Neuronal stem cell (in vitro differentiated cells): ENCODE results near the gene SGCG.
"Not testable (repeated sequence)": the region's sequence is repeated elsewhere in the genome, so short reads cannot be mapped to it uniquely, and the experiment has no call there.

Experiments used
- DNase-seq: peaks from one replicate; pipeline ENCODE4 v3.0.0-alpha.2; 2013; ENCODE audit warnings: low spot score
- H2AFZ ChIP-seq: one replicate; pipeline ENCODE4 v1.6.1; 2013; ENCODE audit warnings: mild to moderate bottlenecking, low read length, inconsistent platforms
- H2AK5ac ChIP-seq: 2 replicates; pipeline ENCODE4 v1.6.1; 2013; ENCODE audit warnings: low read depth, mild to moderate bottlenecking, inconsistent platforms, low read length, moderate library complexity, mixed read lengths
- H2BK120ac ChIP-seq: 2 replicates; pipeline ENCODE4 v1.6.1; 2013; ENCODE audit warnings: low read depth, mild to moderate bottlenecking, inconsistent platforms, low read length, moderate library complexity, mixed read lengths
- H2BK12ac ChIP-seq: one replicate; pipeline ENCODE4 v1.6.1; 2013; ENCODE audit warnings: low read length, inconsistent platforms
- H2BK15ac ChIP-seq: 2 replicates; pipeline ENCODE4 v1.6.1; 2013; ENCODE audit warnings: mild to moderate bottlenecking, low read length, inconsistent platforms, mixed read lengths
- H2BK5ac ChIP-seq: one replicate; pipeline ENCODE4 v1.6.1; 2013; ENCODE audit warnings: inconsistent platforms, mild to moderate bottlenecking, low read length, moderate library complexity
- H3K14ac ChIP-seq: one replicate; pipeline ENCODE4 v1.6.1; 2013; ENCODE audit warnings: low read length, inconsistent platforms
- H3K18ac ChIP-seq: 2 replicates; pipeline ENCODE4 v1.6.1; 2013; ENCODE audit warnings: low read length, inconsistent platforms
- H3K23ac ChIP-seq: 2 replicates; pipeline ENCODE4 v1.6.1; 2013; ENCODE audit warnings: low read depth, mild to moderate bottlenecking, mixed read lengths, low read length, inconsistent platforms; ENCODE audit not compliant: poor library complexity
- H3K27ac ChIP-seq: replicated peaks from 3 replicates; pipeline ENCODE4 v1.5.1; 2013; ENCODE audit warnings: low read length, inconsistent platforms
- H3K27me3 ChIP-seq, 3 experiments: 2 replicates each; pipeline ENCODE4 v1.6.1; 2013; ENCODE audit warnings: low read length in 3 of 3, mild to moderate bottlenecking in 2 of 3, inconsistent platforms in 1 of 3, low read depth in 1 of 3, mixed read lengths in 1 of 3, moderate library complexity in 1 of 3; ENCODE audit not compliant: control insufficient read depth in 3 of 3, insufficient read depth in 3 of 3
- H3K36me3 ChIP-seq, 2 donors: replicated peaks in 1 of 2; 2 replicates each; pipeline ENCODE4 v1.6.1; 2013; ENCODE audit warnings: low read length in 2 of 2; ENCODE audit not compliant: control insufficient read depth in 2 of 2, insufficient read depth in 2 of 2
- H3K4ac ChIP-seq: 2 replicates; pipeline ENCODE4 v1.6.1; 2013; ENCODE audit warnings: inconsistent platforms, mild to moderate bottlenecking, low read length, moderate library complexity
- H3K4me1 ChIP-seq, 2 donors: 1 replicate in 1 of 2; 2 replicates in 1 of 2; pipeline ENCODE4 v1.6.1; 2013; ENCODE audit warnings: low read length in 2 of 2, low read depth in 1 of 2; ENCODE audit not compliant: control insufficient read depth in 2 of 2, insufficient read depth in 1 of 2
- H3K4me2 ChIP-seq: one replicate; pipeline ENCODE4 v1.6.1; 2013; ENCODE audit warnings: mild to moderate bottlenecking, low read length, inconsistent platforms; ENCODE audit not compliant: insufficient read depth, poor library complexity, severe bottlenecking
- H3K4me3 ChIP-seq, 2 donors: 2 replicates each; pipeline ENCODE4 v1.5.1; 2013; ENCODE audit warnings: low read length in 2 of 2, mild to moderate bottlenecking in 2 of 2, inconsistent platforms in 1 of 2, moderate library complexity in 1 of 2
- H3K79me1 ChIP-seq: one replicate; pipeline ENCODE4 v1.6.1; 2013; ENCODE audit warnings: low read depth, mild to moderate bottlenecking, inconsistent platforms, low read length, moderate library complexity
- H3K9ac ChIP-seq: one replicate; pipeline ENCODE4 v1.6.1; 2013; ENCODE audit warnings: mild to moderate bottlenecking, low read depth, low read length, inconsistent platforms; ENCODE audit not compliant: poor library complexity
- H3K9me3 ChIP-seq, 2 donors: replicated peaks in 1 of 2; 2 replicates each; pipeline versions ENCODE3 to v1.6.1; 2013; ENCODE audit warnings: low read length in 2 of 2, mild to moderate bottlenecking in 2 of 2, inconsistent platforms in 1 of 2, low read depth in 1 of 2, mixed read lengths in 1 of 2, moderate library complexity in 1 of 2; ENCODE audit not compliant: control insufficient read depth in 2 of 2, insufficient read depth in 1 of 2
- H4K8ac ChIP-seq: one replicate; pipeline ENCODE4 v1.6.1; 2013; ENCODE audit warnings: low read depth, mild to moderate bottlenecking, inconsistent platforms, low read length, moderate library complexity
- H4K91ac ChIP-seq: one replicate; pipeline ENCODE4 v1.6.1; 2013; ENCODE audit warnings: low read length, low read depth, mild to moderate bottlenecking, inconsistent platforms; ENCODE audit not compliant: poor library complexity
- WGBS, 2 donors: extraction: QIAGEN DNeasy Blood & Tissue Kit; methylation state at CpG; one replicate each; pipeline ENCODE4 v1.1.7; 2013; ENCODE audit warnings: missing lambda C conversion rate in 2 of 2, mixed read lengths in 1 of 2; ENCODE audit not compliant: insufficient read length in 2 of 2, insufficient replicate concordance in 1 of 2; ENCODE audit errors: extremely low coverage in 2 of 2; 5-methylcytosine and 5-hydroxymethylcytosine counted together

The SGCG gene

GRCh38 chr13:23235994-23236393 is 55.2 kb downstream of the SGCG start:
- no peak overlapping the region for H3K23ac ChIP-seq
- H4K8ac ChIP-seq = no peak overlapping the region
- no peak overlapping the region for H2AFZ ChIP-seq
- H3K18ac ChIP-seq = no peak overlapping the region
- no peak overlapping the region for H2BK12ac ChIP-seq
- DNase-seq = no peak
- no peak overlapping the region for H3K27ac ChIP-seq
- H3K4me2 ChIP-seq = no peak overlapping the region
- no peak overlapping the region for H4K91ac ChIP-seq
- H3K4ac ChIP-seq = no peak overlapping the region
- H2BK120ac ChIP-seq = no peak overlapping the region
- H3K4me3 ChIP-seq = no peak overlapping the region
- no peaks in the 10 kb centered on the region for H3K79me1 ChIP-seq
- H3K36me3 ChIP-seq = no peaks in the 10 kb centered on the region
- H3K14ac ChIP-seq = no peak overlapping the region
- peaks cover 0 to 3% of the 10 kb centered on the region in 2 donors for H3K4me1 ChIP-seq
- H3K9ac ChIP-seq = no peak overlapping the region
- no peak overlapping the region for H2AK5ac ChIP-seq
- no peak overlapping the region for H2BK5ac ChIP-seq
- no peaks in the 10 kb centered on the region for H3K27me3 ChIP-seq
- H2BK15ac ChIP-seq = no peak overlapping the region
- H3K9me3 ChIP-seq = no peaks in the 10 kb centered on the region

- Histone ChIP-seq H3K4me2 (no peak overlapping the region), H3K4me1 (peaks cover 0 to 1% of the 10 kb centered on the region in 2 donors), H3K4me3 (no peak overlapping the region), H2BK15ac (no peak overlapping the region), H3K23ac (no peak overlapping the region), H2AFZ (no peak overlapping the region), H4K91ac (no peak overlapping the region), H3K9ac (no peak overlapping the region), H4K8ac (no peak overlapping the region), H2BK12ac (no peak overlapping the region), H2AK5ac (no peak overlapping the region), H3K27ac (no peak overlapping the region), H2BK5ac (no peak overlapping the region), H3K9me3 (no peaks in the 10 kb centered on the region), H2BK120ac (no peak overlapping the region), H3K18ac (no peak overlapping the region), H3K27me3 (no peaks in the 10 kb centered on the region), H3K4ac (no peak overlapping the region), H3K79me1 (no peaks in the 10 kb centered on the region), H3K36me3 (no peaks in the 10 kb centered on the region), H3K14ac (no peak overlapping the region)
- no CpG with 5 or more reads among the region's 5 CpGs for WGBS, 2 donors
- no peak for DNase-seq
Observed at GRCh38 chr13:23243066-23243465, 62.3 kb downstream of the SGCG start.

- not testable (repeated sequence) for H4K8ac ChIP-seq, H2BK5ac ChIP-seq, H3K79me1 ChIP-seq, DNase-seq, H2BK15ac ChIP-seq, H3K27me3 ChIP-seq, H2AK5ac ChIP-seq, H2BK120ac ChIP-seq, H3K4me1 ChIP-seq, H2AFZ ChIP-seq, H3K4me3 ChIP-seq, H3K36me3 ChIP-seq, H3K9ac ChIP-seq, H3K18ac ChIP-seq, H4K91ac ChIP-seq, H3K14ac ChIP-seq, H3K4me2 ChIP-seq, H3K23ac ChIP-seq, H2BK12ac ChIP-seq, H3K4ac ChIP-seq, H3K27ac ChIP-seq, H3K9me3 ChIP-seq
- WGBS, 2 donors = no CpG with 5 or more reads among the region's 26 CpGs
Observed at GRCh38 chr13:23248410-23248809, 67.6 kb downstream of the SGCG start.

DNA sequence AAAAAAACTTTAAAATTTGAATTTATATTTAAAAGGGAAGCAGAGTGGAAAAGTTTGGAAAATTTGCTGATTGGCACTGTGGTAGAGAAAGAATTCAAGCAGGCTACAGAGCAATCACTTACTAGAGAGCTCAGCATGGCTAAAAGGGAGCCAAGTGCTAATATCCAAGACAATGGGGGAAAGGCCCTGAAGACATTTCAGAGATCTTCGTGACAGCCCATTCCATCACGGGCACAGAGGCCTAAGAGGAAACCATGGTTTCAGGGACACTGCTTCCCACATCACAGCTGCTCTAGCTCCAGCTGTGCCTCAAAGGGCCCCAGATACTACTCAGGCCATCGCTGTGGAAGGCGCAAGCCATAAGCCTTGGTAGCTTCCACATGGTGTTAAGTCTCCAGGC is 73.7 kb downstream of the SGCG start:
- H2AK5ac ChIP-seq = no peak overlapping the region
- H3K9ac ChIP-seq = no peak overlapping the region
- no peaks in the 10 kb centered on the region for H3K79me1 ChIP-seq
- no peak overlapping the region for H3K4me2 ChIP-seq
- no peak overlapping the region for H3K14ac ChIP-seq
- no peak overlapping the region for H3K23ac ChIP-seq
- no peak overlapping the region for H2AFZ ChIP-seq
- H3K27me3 ChIP-seq = peaks cover 0 to 4% (median 0%) of the 10 kb centered on the region in 3 experiments
- H4K8ac ChIP-seq = no peak overlapping the region
- WGBS, 2 donors = no CpG with 5 or more reads among the region's 4 CpGs
- no peak overlapping the region for H4K91ac ChIP-seq
- H3K4ac ChIP-seq = no peak overlapping the region
- no peak overlapping the region for H2BK5ac ChIP-seq
- no peaks in the 10 kb centered on the region for H3K4me1 ChIP-seq
- H2BK12ac ChIP-seq = no peak overlapping the region
- H3K18ac ChIP-seq = no peak overlapping the region
- DNase-seq = no peak
- H3K9me3 ChIP-seq = no peaks in the 10 kb centered on the region
- H2BK15ac ChIP-seq = no peak overlapping the region
- H3K4me3 ChIP-seq = no peak overlapping the region
- no peak overlapping the region for H2BK120ac ChIP-seq
- H3K36me3 ChIP-seq = no peaks in the 10 kb centered on the region
- H3K27ac ChIP-seq = no peak overlapping the region
